Spleen (tissue), 7 donors: ENCODE measurements around the gene TAS1R1.

Source experiments
- CTCF ChIP-seq, 11 experiments: fragments of 200-600 bp in 7 of 11; fragments of 450-650 bp in 4 of 11; sonication (generic) in 4 of 11; IDR thresholded peaks in 8 of 11; conservative IDR thresholded peaks in 3 of 11; 1 replicate in 7 of 11; 2 replicates in 4 of 11; pipeline versions ENCODE4 v1.4.0 to v1.8.0; 2016 to 2021; ENCODE audit warnings: antibody characterized with exemption in 11 of 11, inconsistent platforms in 4 of 11, mild to moderate bottlenecking in 1 of 11
- POLR2A ChIP-seq, 3 donors: fragments of 450-650 bp; IDR thresholded peaks; one replicate each; pipeline ENCODE4 v1.5.1; 2017; ENCODE audit warnings: antibody characterized with exemption in 3 of 3, mild to moderate bottlenecking in 1 of 3
- POLR2AphosphoS5 ChIP-seq, 3 donors: sonication (generic); formaldehyde crosslinking; IDR thresholded peaks; one replicate each; pipeline ENCODE4 v1.5.1; 2017; ENCODE audit warnings: antibody characterized with exemption in 3 of 3
- donor health status: DM: no; HTN: no; CAD: no; lungs with moderate emphysema.
- donor health status: DM: no; HTN: no; CAD: no.
- donor health status: DM: no; HTN: no; CAD: no.

GRCh38 chr1:6509919-6510291, 45.2 kb upstream of the TAS1R1 start:
- no peak for TF ChIP-seq CTCF (IDR thresholded peaks at IDR 0.05 in 8 of 11, conservative IDR thresholded peaks at IDR 0.05 in 3 of 11)
- no peak for TF ChIP-seq POLR2AphosphoS5 (IDR thresholded peaks at IDR 0.05)
- TF ChIP-seq POLR2A (IDR thresholded peaks at IDR 0.05), result no peak
